Embryonic facial prominence (tissue), 1 donor: ENCODE data around the gene GSN.

Experiments
- DNase-seq: peaks from one replicate; pipeline ENCODE4 v3.0.0-alpha.2; 2016; ENCODE audit errors: extremely low spot score

The GSN gene

DNA sequence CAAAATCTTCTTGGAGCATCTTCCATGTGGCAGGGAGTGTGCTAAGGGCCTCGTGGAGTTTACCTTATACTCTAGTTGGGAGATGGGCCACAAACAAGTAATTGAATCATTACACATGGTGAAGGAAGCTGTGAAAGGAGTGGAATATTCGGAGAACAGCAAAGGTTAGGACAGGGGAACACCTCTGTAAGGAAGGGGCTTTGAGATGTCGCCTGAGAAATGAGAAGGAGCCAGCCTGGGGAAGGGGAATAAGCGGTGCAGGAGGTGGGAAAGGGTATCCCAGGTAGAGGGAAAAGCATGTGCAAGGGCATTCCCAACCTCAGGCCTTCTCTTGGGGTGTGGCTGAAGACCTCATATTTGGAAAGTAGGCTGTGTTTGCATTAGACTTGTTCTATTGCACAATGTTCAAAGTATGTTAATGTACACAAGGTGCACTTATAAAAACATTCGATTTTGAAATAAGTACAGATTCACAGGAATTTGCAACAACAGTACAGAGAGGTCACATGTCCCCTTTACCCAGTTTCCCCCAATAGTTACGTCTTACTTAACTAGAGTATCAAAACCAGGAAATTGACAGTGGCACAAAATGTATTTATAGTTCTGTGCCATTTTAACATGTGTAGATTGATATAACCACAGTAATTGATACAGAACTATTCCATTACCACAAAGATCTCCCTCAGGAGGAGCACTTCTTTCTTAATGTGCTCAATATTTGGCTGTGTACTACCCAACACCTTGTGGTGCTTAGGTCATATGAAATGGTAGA, 104.5 kb downstream of the GSN start:
- DNase-seq: no peak

DNA sequence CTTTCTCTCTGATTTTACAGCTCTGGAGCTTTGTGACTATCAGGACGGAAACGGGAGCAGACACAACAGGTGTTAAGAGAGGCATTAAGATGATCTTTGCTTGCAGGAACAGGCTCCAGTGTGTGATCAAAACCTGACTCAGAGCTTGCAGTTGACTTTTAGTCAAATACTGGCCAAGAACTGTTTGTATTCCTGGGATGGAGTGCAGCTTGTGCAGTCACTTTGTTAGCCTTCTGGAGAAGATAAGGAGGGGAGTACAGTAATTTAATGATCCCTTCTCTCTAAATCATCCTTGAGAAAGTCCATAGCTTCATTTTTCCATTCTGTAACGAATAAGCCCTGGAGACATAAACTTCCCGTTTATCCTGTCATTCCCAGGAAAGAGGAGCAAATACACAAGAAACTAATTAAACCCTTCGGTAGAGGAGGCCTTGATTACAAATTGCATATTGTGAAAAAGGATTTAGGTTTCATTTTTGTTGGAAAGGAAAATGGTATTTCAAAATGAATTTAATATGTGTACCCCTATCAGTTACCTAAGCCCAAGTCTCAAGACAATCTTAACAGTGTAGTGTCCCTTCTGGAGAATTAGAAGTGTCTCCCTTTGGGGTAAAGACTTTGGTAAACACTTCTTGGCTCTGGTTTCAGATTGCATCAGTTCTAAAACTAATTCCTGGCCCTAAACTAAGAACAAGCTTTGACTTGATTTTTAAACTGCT, 105.2 kb downstream of the GSN start:
- peak; percentile 46 for DNase-seq

DNA sequence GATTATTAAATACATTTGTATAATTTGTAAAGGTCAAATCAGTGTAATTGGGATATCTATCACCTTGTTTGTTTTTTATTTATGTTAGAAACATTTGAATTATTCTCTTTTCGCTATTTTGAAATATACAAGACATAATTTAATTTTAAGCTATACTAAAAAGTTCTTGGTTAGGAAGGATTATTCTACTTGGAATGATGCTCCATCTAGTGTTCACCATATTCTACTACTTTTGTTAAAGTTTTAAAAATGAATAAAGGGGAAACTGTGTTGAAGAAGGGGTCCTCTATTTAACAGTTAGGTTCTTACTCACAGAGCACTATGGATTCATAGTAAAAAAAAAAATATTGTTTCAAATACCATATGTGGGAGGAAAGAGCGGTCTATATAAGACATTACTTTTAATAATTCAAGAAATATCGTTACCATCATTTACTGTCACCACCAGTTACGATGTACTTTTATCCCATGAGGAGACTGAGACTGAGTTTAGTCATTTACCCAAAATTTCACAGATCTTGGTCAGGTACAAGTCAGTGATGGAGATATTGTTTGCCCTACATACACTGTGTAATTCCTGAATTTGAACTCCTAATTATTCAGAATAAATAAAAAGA, 108.4 kb downstream of the GSN start:
- DNase-seq: no peak

DNA sequence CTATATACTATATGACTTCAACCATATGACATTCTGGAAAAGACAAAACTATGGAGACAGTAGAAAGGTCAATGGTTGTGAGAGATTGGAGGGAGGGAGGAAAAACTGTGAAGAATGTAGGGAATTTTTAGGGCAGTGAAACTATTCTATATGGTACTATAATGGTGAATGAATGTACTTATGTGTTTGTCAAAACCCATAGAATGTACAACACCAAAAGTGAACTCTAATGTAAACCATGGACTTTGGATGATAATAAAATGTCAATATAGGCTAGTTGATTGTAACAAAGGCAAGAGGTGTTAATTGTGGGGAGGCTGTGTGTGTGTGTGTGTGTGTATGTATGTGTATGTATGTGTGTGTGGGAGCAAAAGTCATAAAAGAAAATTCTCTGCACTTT, 112.9 kb downstream of the GSN start:
- DNase-seq: no peak
